GM23248 (cell line): ENCODE data around the gene TSLP. TPM values are rescaled to one million over a fixed set of nuclear protein-coding genes. Genes with fewer than 3 reads are reported as not detected.

Experiments
- DNase-seq: peaks from one replicate; pipeline ENCODE4 v3.0.0-alpha.2; 2015
- H2AFZ ChIP-seq: fragments of 200-600 bp; sonication (generic); 2 replicates; pipeline ENCODE4 v1.6.1; 2016; ENCODE audit warnings: antibody characterized with exemption
- H3F3A ChIP-seq: fragments of 200-600 bp; sonication (generic); 2 replicates; pipeline ENCODE4 v1.6.1; 2016; ENCODE audit warnings: mild to moderate bottlenecking, antibody characterized with exemption, mixed run types; ENCODE audit not compliant: insufficient read depth
- H3K27ac ChIP-seq: fragments of 200-600 bp; sonication (generic); 2 replicates; pipeline ENCODE4 v1.5.1; 2016; ENCODE audit warnings: mild to moderate bottlenecking
- H3K27me3 ChIP-seq: fragments of 200-600 bp; sonication (generic); replicated peaks from 2 replicates; pipeline ENCODE4 v1.6.1; 2016; ENCODE audit warnings: mild to moderate bottlenecking; ENCODE audit not compliant: insufficient read depth
- H3K36me3 ChIP-seq: fragments of 200-600 bp; sonication (generic); 2 replicates; pipeline ENCODE4 v1.6.1; 2016; ENCODE audit warnings: low read depth, mild to moderate bottlenecking
- H3K4me1 ChIP-seq: fragments of 200-600 bp; sonication (generic); 2 replicates; pipeline ENCODE4 v1.6.1; 2016; ENCODE audit warnings: mild to moderate bottlenecking; ENCODE audit not compliant: insufficient read depth
- H3K4me2 ChIP-seq: fragments of 200-600 bp; sonication (generic); one replicate; pipeline ENCODE4 v1.6.1; 2016; ENCODE audit warnings: mild to moderate bottlenecking; ENCODE audit not compliant: unreplicated experiment
- H3K4me3 ChIP-seq: fragments of 200-600 bp; sonication (generic); 2 replicates; pipeline ENCODE4 v1.5.1; 2016; ENCODE audit warnings: mild to moderate bottlenecking
- H3K79me2 ChIP-seq: fragments of 200-600 bp; sonication (generic); 2 replicates; pipeline ENCODE4 v1.6.1; 2016; ENCODE audit warnings: mild to moderate bottlenecking; ENCODE audit not compliant: insufficient read depth
- H3K9ac ChIP-seq: fragments of 200-600 bp; sonication (generic); 2 replicates; pipeline ENCODE4 v1.6.1; 2016; ENCODE audit warnings: mild to moderate bottlenecking
- H3K9me2 ChIP-seq: fragments of 200-600 bp; sonication (generic); 2 replicates; pipeline ENCODE4 v1.6.1; 2016; ENCODE audit warnings: mixed run types, mild to moderate bottlenecking, moderate library complexity; ENCODE audit not compliant: insufficient read depth
- H3K9me3 ChIP-seq: fragments of 200-600 bp; sonication (generic); one replicate; pipeline ENCODE4 v1.6.1; 2017; ENCODE audit warnings: low read depth
- H4K20me1 ChIP-seq: fragments of 200-600 bp; sonication (generic); 2 replicates; pipeline ENCODE4 v1.6.0; 2016; ENCODE audit not compliant: insufficient read depth
- EZH2 ChIP-seq: fragments of 200-600 bp; sonication (generic); IDR thresholded peaks from 2 replicates; pipeline ENCODE4 v1.6.1; 2018; ENCODE audit warnings: antibody characterized with exemption, mild to moderate bottlenecking; ENCODE audit not compliant: insufficient read depth, poor library complexity, severe bottlenecking
- EZH2phosphoT487 ChIP-seq: fragments of 200-600 bp; sonication (generic); IDR thresholded peaks from 2 replicates; pipeline ENCODE4 v1.6.1; 2018; ENCODE audit warnings: antibody characterized with exemption, moderate library complexity, mild to moderate bottlenecking, low read depth; ENCODE audit not compliant: insufficient read depth
- WGBS, 2 experiments: methylation state at CpG; one replicate each; pipeline ENCODE4 v1.1.6; 2015 to 2017; ENCODE audit warnings: low lambda C conversion rate in 2 of 2, low coverage in 1 of 2; ENCODE audit errors: missing lambda C conversion rate in 2 of 2; 5-methylcytosine and 5-hydroxymethylcytosine counted together
- in situ Hi-C: fragments of 300-500 bp; cut with MboI; formaldehyde crosslinking; loops from 2 replicates; pipeline ENCODE4 v1.15.0; 2020
- polyA plus RNA-seq: library from polyadenylated mRNA; unstranded; fragments of >200 nt; fragmentation: Nextera tagmentation; extraction: Ambion mirVana; gene quantifications from 2 replicates; pipeline ENCODE4 v1.2.1, GENCODE V29; 2016
- total RNA-seq: library from RNA; depleted of rRNA; stranded (reverse); fragments of >200 nt; shearing (Covaris generic); gene quantifications from 2 replicates; pipeline ENCODE4 v1.2.3, GENCODE V29; 2014; rRNA removed

TSLP gene
- total RNA-seq = not detected in 2 replicates
- 0.15 TPM in 1 of 2 replicates, not detected in the other for polyA plus RNA-seq

GRCh38 chr5:111071413-111071812 lies at the start of gene TSLP:
TSLP (plus strand) TSS chr5:111071713; CDS start chr5:111071891, 178 bp downstream.
- Histone ChIP-seq H3K4me3 (peak within 1 kb of the TSS; percentile 61), H2AFZ (peak within 1 kb of the TSS; percentile 51)

GRCh38 chr5:111022301-111022700 lies 49.2 kb upstream of the TSLP start:
- TF ChIP-seq EZH2 (no peak), EZH2phosphoT487 (no peak)
- Histone ChIP-seq H3K27ac (no peak overlapping the region), H4K20me1 (no peaks in the 10 kb centered on the region), H3K4me2 (no peak overlapping the region), H3K27me3 (peaks cover 14% of the 10 kb centered on the region), H3K9me3 (no peaks in the 10 kb centered on the region), H3K9ac (no peak overlapping the region), H2AFZ (no peak overlapping the region), H3K79me2 (no peaks in the 10 kb centered on the region), H3K4me1 (no peaks in the 10 kb centered on the region), H3K36me3 (no peaks in the 10 kb centered on the region), H3K4me3 (no peak overlapping the region), H3K9me2 (no peaks in the 10 kb centered on the region), H3F3A (no peaks in the 10 kb centered on the region)
- WGBS, 2 experiments = 24 to 30% methylated on average over 5 of the region's 5 CpGs
- no peak for DNase-seq
- in situ Hi-C loops = no loop called here

More at GRCh38 chr5:111071413-111071812, at the start of gene TSLP:
- 84 to 85% methylated on average over 4 of the region's 4 CpGs for WGBS, 2 experiments
- no peak for DNase-seq
- Histone ChIP-seq H3K27ac (no peak within 1 kb of the TSS), H3K9me2 (no peaks in the 10 kb centered on the region), H3K4me1 (peaks cover 21% of the 10 kb centered on the region), H3F3A (peaks cover 16% of the 10 kb centered on the region; the same call in 1 of the 2 replicates), H3K4me2 (peak within 1 kb of the TSS; percentile 84), H3K9ac (no peak within 1 kb of the TSS), H3K79me2 (no peaks in the 10 kb centered on the region), H4K20me1 (no peaks in the 10 kb centered on the region), H3K27me3 (peaks cover 56% of the 10 kb centered on the region), H3K36me3 (no peaks in the 10 kb centered on the region), H3K9me3 (no peaks in the 10 kb centered on the region)
- in situ Hi-C loops = no loop called here
- TF ChIP-seq EZH2 (no peak), EZH2phosphoT487 (no peak)

- WGBS, 2 experiments = 21 to 31% methylated on average over 2 of the region's 2 CpGs
Observed at GRCh38 chr5:111028865-111029264, 42.6 kb upstream of the TSLP start.

GRCh38 chr5:111043712-111044506 lies 27.6 kb upstream of the TSLP start:
- Histone ChIP-seq H3K4me1 (no peaks in the 10 kb centered on the region), H3K4me3 (no peak overlapping the region), H3K9ac (no peak overlapping the region), H3F3A (no peaks in the 10 kb centered on the region), H4K20me1 (no peaks in the 10 kb centered on the region), H3K27me3 (no peaks in the 10 kb centered on the region), H3K4me2 (no peak overlapping the region), H2AFZ (no peak overlapping the region), H3K36me3 (no peaks in the 10 kb centered on the region), H3K9me3 (no peaks in the 10 kb centered on the region), H3K27ac (no peak overlapping the region), H3K9me2 (no peaks in the 10 kb centered on the region), H3K79me2 (no peaks in the 10 kb centered on the region)
- 14 to 19% methylated on average over 5 of the region's 5 CpGs for WGBS, 2 experiments
- TF ChIP-seq EZH2phosphoT487 (no peak), EZH2 (no peak)
- DNase-seq = peak; percentile 10
- in situ Hi-C loops = no loop called here

More at GRCh38 chr5:111028865-111029264, 42.6 kb upstream of the TSLP start:
- Histone ChIP-seq H3K36me3 (no peaks in the 10 kb centered on the region), H3K4me2 (no peak overlapping the region), H4K20me1 (no peaks in the 10 kb centered on the region), H3F3A (no peaks in the 10 kb centered on the region), H3K27me3 (no peaks in the 10 kb centered on the region; the same call in 1 of the 2 replicates), H3K79me2 (no peaks in the 10 kb centered on the region), H3K4me1 (no peaks in the 10 kb centered on the region), H3K9ac (no peak overlapping the region), H2AFZ (no peak overlapping the region), H3K9me3 (no peaks in the 10 kb centered on the region), H3K27ac (no peak overlapping the region), H3K4me3 (no peak overlapping the region), H3K9me2 (no peaks in the 10 kb centered on the region)
- in situ Hi-C loops = no loop called here
- DNase-seq = no peak
- TF ChIP-seq EZH2phosphoT487 (no peak), EZH2 (no peak)
